Skeletal muscle cell (primary cell): Measurements from ENCODE around the gene HSPA6.
"Not testable (repeated sequence)": the region's sequence is repeated elsewhere in the genome, so short reads cannot be mapped to it uniquely, and the experiment has no call there.

Experiments used
- DNase-seq: peaks from one replicate; pipeline ENCODE4 v3.0.0-alpha.2; 2010; ENCODE audit warnings: low read depth
- H3K4me3 ChIP-seq: 2 replicates; pipeline ENCODE4 v1.5.1; 2011; ENCODE audit warnings: low read depth, mild to moderate bottlenecking, control low read depth, low read length, moderate library complexity

Gene HSPA6

GRCh38 chr1:161554815-161555417, 30.6 kb downstream of the HSPA6 start:
- DNase-seq = not testable (repeated sequence)

DNA sequence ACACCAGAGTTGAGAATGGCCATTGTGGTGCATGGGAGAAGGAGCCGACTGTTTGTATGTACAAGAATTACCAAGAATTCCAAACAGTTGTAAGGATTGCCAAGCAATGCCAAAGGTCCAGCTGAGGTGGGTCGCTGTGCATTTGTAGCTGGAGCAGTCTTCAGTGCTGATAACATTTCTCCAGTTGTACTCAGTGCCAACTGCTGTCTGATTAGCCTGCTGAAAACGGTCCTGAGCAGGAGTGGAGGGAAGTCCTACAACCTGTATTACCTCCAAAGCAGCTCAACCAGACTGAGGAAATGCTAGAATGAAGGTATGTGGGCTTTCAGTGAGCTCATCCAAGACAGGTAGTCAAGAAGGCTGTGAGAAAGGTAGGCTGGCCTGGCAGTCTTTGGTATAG, 31.8 kb downstream of the HSPA6 start:
- H3K4me3 ChIP-seq, DNase-seq: not testable (repeated sequence)

More at GRCh38 chr1:161554815-161555417, 30.6 kb downstream of the HSPA6 start:
- not testable (repeated sequence) for H3K4me3 ChIP-seq

GRCh38 chr1:161556990-161557389, 32.6 kb downstream of the HSPA6 start:
- not testable (repeated sequence) for DNase-seq, H3K4me3 ChIP-seq

DNA sequence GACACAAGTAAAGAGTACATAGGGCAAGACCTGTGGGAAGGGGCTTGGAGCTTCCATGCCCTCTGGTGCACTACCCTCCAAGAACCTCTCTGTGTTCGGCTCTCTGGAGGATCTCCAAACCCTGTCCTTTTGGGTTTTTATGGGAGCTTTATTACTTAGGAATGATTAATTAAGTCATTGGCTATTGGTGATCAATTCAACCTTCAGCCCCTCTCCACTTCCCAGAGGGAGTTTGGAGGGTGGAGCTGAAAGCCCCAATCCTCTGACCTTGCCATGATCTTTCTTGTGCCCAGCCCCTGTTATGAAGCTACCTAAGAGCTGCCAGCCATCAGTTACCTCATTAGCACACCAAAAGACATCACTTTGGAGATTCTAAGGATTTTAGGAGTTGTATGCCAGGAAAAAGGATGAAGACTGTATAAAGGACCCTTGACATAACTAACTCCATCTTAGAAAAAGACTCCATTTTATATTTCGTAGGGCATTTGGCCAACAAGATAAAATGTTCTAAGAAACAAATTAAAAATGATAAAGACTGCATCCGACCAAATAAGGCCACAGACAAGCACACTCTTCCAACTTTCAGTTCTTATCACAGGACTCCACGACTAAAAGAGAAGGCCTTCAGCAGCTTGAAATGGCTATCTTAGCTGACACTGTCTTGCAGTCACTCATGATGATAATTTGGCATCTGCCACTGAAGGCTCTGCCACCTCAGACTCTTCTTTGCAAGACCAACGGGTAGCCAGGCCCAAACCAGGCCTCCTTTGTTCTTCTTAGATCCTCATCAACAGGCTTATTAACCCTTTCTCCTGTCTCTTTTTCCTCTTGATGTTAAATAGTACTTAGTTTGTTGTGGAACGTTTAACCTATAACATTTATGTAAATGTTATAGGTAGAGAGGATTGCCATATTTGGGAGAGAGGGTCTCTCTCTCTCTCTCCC, 33.4 kb downstream of the HSPA6 start:
- not testable (repeated sequence) for DNase-seq, H3K4me3 ChIP-seq

DNA sequence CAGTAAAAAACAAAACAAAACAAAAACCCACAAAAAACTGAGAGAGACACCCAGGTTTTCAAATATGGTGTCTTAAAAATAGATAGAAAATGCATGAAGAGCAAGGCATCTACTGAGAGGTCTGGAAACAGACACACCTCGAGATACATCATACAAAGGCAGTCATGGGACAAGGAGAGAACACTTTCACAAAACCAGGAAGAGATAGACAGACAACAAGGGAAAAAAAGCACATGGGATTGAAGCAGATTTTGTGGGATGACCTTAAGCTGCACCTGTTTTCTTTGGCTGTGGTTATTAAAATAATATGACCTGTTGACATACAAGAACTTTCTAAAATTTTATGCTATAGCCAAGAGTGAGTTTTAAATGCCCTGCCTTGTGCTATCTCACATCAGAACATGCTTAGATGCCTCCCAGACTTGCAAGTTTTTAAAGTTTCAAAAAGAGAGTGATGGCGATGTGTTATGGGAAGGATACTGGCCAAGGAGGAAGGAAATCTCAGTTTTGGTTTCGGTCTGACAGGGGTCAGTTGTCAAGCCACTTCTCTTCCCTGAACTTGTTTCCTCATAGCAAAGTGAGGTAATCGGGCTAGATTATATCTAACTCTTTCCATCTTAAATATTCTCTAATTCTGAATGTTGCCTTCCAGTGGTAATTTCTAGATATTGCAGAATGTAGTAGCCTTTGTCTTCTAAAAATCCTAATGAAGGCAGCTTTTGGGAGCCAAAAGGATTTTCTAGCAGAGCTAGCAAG, 36.8 kb downstream of the HSPA6 start:
- DNase-seq, H3K4me3 ChIP-seq: not testable (repeated sequence)

DNA sequence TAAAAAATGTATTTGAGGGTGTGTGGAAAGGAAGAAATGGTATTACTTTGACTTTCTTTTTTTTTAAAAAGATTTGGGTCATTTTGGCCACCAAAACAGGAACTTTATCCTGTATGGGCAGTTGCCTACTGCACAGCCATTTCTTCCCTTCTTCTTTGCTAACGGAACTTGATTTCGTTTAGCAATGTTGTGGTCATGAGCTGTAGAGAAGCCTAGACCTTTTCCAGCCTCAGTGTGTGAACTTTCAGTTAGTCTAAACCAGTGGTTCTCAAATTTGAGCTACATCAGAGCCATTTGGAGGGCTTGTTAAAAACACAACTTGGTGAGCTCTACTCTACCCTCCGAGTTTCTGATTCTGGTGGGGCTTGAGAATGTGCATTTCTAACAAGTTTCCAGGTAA, 38.1 kb downstream of the HSPA6 start:
- not testable (repeated sequence) for DNase-seq, H3K4me3 ChIP-seq

GRCh38 chr1:161563522-161563921, 39.2 kb downstream of the HSPA6 start:
- not testable (repeated sequence) for H3K4me3 ChIP-seq, DNase-seq

DNA sequence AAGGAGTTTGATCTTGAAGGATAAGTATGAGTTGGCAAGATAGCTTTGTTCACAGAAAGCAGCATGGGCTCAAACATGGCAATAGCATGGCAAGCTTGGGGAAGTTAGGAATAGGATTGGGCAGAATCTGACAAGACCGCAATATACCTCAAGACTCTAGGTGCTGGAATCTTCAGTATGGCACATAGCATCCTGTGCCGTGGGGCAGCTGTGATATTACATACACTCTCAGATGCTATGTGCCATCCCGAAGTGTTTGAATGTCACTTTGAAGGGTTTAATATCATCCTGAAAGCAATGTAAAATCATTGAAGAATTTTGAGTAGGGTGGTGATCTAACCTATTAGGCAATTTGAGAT, 42.2 kb downstream of the HSPA6 start:
- not testable (repeated sequence) for DNase-seq, H3K4me3 ChIP-seq

DNA sequence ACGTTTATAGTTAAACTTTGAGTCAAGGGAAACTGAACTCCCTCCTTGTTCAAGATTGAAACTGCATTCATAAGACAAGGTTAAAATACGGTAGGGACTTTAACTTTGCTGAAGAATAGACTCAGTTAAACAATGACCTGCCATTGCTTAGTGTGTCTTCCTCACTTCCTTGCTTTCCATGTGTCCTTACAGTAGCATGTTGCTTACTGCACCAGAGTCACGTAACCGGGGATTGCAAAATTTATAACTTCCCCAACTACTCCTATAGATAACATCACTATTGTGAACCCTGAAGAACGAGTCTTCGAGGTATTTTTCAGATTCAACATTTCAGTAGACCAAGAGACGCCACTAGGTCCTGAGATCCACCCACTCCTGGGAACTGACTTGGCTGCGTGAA, 47.4 kb downstream of the HSPA6 start:
- not testable (repeated sequence) for H3K4me3 ChIP-seq, DNase-seq
